Fibroblast of skin of left biceps (primary cell): ENCODE measurements around the gene RIPK1.

Source experiments
- DNase-seq, 2 experiments: peaks; one replicate each; pipeline ENCODE4 v3.0.0-alpha.2; 2013; ENCODE audit warnings: low read depth in 2 of 2

RIPK1 gene

DNA sequence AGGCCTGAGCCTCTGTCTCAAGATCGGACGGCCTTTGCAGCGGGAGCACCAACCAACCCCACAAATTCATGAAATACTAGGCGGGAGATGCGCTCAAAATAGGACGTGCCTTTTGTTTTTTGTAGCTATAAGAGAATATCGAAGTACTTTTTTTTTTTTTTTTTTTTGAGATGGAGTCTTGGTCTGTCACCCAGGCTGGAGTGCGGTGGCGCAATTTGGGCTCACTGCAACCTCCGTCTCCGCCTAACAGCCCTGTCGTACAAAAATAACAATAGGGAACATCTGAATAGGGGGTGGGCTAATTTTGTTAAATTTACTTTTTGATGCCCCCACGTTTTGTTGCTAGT, 94.9 kb downstream of the RIPK1 start:
- no peak for DNase-seq

- DNase-seq, result no peak
Observed at GRCh38 chr6:3164388-3164787, 96.1 kb downstream of the RIPK1 start.
